GM19238 (cell line): ENCODE measurements around the gene CNTN6.

Source experiments
- DNase-seq: peaks from one replicate; pipeline ENCODE4 v3.0.0; 2011; ENCODE audit warnings: low spot score; ENCODE audit not compliant: insufficient read length

The CNTN6 gene

GRCh38 chr3:1406250-1406649, 313.4 kb downstream of the CNTN6 start:
- no peak for DNase-seq

DNA sequence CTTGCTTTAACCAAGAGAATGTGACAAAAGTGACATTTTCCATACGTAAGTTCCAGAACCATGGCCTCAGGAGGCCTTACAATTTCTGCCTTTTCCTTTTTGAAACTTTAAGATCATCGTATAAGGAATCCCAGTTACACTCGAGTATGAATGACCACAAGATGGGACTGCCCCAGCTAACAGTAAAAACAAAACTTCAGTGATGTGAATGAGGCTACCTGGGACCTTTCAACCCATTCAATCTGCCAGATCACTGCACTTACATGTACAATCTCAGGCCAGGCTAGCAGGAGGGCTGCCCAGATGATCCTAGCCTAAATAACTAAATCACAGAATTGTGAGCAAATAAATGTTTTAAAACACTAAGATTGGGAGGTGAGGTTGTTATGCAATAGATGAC, 328.8 kb downstream of the CNTN6 start:
- DNase-seq, result no peak

DNA sequence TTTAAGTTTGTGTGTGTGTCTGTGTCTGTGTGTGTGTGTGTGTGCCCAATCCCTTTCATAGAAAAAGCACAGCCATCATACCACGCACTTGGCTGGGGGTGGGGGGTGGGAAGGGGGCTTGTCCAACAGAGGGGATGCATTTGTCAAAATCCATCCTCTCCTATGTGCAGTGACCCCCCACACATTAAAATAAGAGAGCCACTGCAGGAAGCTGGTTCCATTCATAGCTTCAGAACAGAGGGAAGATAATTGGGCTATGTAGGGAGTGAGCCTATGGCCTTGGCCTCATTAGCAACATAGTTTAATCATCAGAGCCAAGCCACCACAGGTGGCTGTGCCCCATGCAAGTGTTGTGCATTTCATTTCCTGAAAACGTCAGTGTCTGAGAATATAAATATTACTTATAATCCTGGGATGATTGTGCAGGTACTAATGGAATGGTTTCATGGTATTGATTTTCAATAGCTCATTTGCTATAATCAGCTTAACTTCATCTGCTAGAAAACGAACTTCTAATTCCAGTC, 330.8 kb downstream of the CNTN6 start:
- DNase-seq, result no peak

GRCh38 chr3:1439395-1439794, 346.6 kb downstream of the CNTN6 start:
- no peak for DNase-seq

DNA sequence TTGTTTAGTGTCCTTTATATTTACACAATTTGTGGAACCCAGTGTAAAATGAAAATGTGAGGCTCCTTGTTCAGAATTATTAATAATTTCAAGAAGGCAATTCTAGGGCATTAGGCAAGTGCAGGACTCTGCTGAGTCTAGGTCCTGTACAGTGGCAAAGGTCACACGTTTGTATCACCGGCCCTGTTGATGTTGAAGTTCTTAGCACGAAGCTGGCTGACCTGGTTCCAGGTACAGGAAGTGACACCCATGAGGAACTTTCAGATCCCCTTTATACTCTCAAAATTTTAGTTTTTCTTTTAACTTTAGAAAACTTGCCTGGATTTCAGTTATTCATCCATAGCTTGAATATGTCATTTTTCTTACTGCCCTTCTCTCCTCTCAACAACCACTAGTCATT, 349.4 kb downstream of the CNTN6 start:
- DNase-seq, result no peak

DNA sequence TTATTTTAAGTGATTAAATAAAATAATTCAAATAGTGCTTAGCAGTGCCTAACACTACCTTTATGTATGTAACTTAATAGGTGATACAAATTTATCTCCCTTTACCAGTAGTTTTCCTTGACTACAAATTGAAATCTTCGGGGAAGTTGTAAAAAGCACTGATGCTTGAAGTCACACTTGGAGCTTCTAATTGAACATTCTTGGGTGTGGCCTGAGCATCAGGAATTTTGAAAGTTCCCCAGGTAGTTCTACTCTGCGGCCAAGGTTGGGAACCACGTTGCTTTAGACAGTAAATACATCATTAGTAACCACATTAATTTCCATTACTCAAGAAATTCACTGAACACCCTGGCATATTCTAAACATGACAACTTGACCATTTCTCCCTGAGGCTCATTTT, 351.4 kb downstream of the CNTN6 start:
- DNase-seq, result no peak

- DNase-seq, result no peak
Observed at GRCh38 chr3:1446531-1446930, 353.7 kb downstream of the CNTN6 start.

DNA sequence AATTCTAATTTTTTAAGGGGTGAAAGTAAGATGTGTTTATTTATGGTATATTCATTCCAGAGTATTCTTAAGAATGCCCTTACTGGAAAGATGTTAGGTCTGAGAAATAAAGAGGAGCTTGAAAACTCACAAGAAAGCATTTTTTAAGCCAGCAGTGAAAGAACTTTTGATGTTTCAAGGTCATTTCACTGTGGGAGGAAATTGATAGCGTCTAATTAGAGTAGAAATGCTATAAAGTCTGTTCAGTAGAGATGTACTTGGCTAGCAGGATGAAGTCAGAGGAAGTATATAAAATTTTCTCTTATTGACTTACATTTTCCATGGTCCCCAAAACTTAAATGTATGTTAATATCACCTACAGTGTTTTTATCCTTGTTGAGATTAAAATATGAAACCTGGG, 354.6 kb downstream of the CNTN6 start:
- DNase-seq, result no peak

GRCh38 chr3:1448443-1448842, 355.6 kb downstream of the CNTN6 start:
- no peak for DNase-seq
